MM.1S (cell line): ENCODE measurements around the gene ACTC1.

Experiments used
- CTCF ChIP-seq: fragments of 300-600 bp; sonication (generic); IDR thresholded peaks from 2 replicates; pipeline ENCODE4 v1.5.1; 2016; ENCODE audit warnings: antibody characterized with exemption, low read length, mixed read lengths
- EZH2 ChIP-seq: fragments of 300-600 bp; sonication (generic); optimal IDR thresholded peaks from 2 replicates; pipeline ENCODE3; 2017; ENCODE audit warnings: low read depth, mild to moderate bottlenecking, antibody characterized with exemption, low read length, mixed read lengths
- EZH2phosphoT487 ChIP-seq: fragments of 300-600 bp; sonication (generic); IDR thresholded peaks from 2 replicates; pipeline ENCODE4 v1.6.1; 2018; ENCODE audit warnings: antibody characterized with exemption, low read length

GRCh38 chr15:34808016-34808415 is 12.7 kb upstream of the ACTC1 start:
- TF ChIP-seq CTCF (no peak), EZH2 (no peak), EZH2phosphoT487 (no peak)
